HG02763 (cell line): ENCODE measurements around the gene XXYLT1.
"Not testable (repeated sequence)": the region's sequence is repeated elsewhere in the genome, so short reads cannot be mapped to it uniquely, and the experiment has no call there.

Source experiments
- ATAC-seq: cut with Tn5 transposase; IDR thresholded peaks from one replicate; pipeline ENCODE4 v1.9.1; 2021; ENCODE audit warnings: mild to moderate bottlenecking, moderate library complexity; ENCODE audit not compliant: unreplicated experiment

The XXYLT1 gene

DNA sequence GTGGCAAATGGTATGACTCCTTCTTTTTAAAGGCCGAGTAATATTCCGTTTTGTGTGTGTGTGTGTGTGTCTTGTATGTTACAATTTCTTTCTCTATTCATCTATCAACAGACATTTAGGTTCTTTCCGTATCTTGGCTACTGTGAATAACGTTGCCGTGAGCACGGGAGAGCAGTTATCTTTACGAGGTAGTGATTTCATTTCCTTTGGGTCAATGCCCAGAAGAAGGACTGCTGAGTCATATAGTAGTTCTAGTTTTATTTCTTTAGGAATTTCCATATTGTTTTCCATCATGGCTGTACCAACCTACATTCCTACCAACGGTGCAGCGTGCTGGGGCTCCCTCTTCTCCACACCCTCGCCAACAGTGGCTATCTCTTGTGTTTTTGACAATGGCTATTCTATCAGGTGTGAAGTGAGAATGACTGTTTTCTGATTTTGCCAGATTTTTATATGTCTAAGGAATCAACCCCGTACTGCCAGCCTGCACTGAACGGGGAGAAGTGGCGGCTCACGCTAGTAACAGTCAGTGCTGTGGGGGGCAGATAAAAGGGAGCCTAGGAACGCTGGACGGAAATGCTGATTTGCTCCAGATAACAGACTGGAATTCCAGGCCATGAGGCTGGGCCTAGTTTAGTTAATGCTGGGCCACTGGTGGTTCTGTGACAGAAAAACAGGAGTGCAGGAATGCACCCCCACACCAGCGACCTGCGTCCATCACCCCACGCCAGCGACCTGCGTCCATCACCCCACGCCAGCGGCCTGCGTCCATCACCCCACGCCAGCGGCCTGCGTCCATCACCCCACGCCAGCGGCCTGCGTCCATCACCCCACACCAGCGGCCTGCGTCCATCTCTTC lies 168.1 kb downstream of the XXYLT1 start:
- ATAC-seq = no peak

DNA sequence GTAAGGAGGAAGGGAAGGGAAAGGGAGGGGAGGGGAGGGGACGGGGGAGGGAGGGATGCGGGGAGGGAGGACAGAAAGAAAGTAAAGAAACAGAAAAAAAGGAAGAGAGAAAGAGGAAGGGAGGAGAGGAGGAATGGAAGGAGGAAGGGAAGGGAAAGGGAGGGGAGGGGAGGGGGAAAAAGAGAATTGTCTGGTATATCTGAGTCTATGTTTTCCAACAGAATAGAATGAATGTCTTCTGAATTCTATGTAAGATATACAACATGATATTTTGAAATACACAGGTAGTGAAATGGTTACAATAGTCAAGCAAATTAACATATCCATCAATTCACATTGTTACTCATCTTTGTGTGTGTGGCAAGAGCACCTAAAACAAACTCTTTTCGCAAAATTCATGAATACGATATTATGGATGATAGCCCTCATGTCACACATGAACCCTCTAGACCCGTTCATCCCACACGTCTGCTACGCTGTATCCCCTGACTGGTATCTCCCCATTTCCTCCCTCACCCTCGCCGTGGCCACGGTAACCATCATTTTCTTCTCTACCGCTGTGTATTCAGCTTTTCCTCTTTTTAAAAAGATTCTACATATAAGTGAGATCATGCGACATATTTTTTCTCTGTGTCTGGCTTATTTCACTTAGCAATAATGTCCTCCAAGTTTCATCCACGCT lies 168.9 kb downstream of the XXYLT1 start:
- ATAC-seq = no peak

DNA sequence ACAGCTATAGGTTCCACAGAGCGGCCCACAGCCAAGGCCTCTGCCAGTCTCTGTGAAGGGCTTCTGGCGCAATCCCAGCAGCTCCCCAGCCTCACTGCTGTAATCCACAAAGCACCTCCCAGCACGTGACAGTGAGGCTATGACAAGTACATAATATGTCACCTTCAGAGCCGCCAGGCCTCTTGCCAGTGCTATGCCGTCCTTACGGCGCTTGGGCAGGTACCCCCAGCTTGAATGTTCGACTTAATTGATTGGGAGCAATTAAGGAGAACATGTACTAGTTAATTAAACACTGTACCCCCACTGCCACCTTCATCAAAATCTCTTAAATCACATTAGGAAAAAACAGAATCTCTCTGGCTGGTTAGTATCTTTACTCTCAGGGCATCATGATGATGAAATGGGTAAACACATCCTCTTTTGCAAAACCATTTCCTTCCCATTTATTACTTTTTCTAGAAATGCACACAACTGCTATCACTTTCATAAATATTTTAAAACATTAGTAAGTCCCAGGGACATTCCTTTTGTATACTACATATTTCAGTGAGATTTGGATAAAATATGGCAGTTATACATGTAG lies 169.9 kb downstream of the XXYLT1 start:
- no peak for ATAC-seq

DNA sequence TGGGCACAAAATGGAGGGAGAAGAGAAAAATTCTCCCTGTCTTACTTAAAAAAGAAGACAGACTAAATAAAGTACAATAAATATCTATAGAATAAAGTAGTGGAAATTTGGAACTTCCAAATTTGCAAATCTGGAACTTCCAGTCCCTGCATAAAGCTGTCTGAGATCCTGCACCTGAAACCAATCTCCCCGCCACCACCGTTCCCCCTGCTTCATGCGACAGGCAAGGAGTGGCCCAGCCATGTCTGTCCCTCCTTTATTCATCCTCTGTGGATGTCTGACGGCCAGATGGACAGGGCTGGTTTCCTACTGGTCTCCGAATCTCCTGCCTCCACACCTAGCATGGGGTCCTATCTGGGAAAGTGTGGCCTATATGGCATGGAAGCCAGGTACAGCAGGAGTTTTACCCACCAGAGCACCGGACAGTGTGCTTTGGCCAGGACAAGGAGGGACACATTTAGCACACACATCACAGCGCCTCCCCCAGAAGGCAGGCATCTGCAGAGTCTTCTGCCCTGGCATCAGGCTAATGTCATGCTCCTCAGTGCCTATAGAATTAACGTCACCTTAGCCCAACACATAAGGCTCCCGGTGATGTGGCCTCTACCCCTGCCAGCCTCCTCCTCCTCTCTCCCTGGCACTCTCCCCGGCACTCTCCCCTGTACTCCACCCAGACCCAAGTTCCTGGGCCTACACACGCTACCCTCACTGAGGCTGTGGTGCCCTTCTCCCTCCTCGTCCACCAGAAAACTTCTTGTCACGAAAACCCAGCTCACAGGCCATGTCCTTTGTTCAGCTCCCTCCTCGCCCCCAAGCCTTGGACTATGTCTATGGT lies 170.8 kb downstream of the XXYLT1 start:
- ATAC-seq = no peak

DNA sequence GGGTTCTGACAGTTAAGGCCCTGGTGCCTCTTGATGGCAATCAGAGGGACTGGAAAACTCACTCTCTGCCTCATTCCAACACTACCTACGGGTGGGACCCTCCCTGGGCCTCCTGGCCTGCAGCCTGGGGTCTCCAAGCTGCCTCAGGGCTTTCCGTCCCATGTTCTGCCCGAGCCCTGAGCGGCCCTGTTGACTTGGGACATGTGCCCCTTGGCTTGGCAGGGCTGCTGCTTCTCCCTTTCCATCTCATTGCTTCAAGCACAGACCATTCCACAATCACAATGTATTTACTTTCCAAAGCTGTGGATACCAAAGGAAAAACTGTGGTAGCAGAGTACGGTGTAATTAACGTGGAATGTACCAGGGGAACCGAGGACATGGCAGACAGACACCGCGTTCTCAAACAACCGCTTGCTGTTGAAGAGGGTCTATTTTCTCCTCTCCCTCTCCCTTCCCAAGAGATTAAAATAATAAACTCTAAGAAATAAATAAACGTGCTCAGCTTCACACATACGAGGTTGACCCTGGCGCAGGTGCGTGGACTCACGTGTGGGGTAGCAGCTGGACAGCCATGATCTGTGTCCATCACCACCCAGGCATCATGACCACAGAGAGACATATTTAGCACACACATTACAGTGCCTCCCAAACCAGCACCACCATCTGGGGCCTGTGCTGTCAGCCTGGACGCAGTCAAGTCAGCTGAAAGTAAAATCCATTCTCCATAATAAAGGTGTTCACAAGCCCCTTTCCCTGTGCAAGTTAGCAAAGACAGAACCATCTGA lies 172.0 kb downstream of the XXYLT1 start:
- no peak for ATAC-seq

DNA sequence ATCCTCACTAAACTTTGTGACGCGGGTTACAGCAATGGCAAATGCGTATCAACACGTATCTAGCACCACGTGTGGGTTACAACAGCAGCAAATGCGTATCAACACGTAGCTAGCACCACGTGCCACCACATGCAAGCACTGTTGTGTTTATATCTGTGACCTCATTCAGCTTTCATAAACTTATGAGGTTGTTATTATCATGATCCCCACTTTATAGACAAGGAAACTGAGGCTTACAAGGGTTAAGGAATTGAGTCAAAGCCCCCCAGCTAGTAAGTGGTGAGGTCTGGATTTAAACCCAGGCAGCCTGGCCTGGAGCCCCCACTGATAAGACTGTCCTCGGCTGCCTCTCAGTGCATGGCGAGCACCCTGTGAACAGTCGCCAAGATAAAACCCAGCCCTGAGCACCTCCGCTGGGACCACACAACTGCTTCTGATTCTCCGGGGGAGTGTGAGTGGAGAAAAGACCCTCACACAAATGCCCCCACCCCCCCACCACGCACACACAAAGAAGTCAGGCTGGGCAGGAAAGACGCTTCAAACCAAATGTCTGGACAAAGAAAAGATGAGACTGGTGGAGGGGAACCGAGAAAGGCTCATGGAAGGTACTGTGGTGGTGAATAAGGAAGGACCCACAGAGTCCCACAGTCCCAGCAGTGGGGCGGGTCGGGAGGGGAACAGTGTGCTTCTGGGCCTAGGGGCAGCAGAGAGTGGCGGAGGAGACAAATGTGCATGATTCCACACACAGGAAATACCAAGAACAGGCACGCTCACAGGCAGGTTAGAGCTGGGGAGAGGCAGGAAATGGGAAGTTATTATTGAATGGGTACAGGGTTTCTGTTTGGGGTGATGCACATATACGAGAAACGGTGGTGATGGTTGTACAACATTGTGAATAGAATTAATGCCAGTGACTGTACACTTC lies 173.4 kb downstream of the XXYLT1 start:
- no peak for ATAC-seq

DNA sequence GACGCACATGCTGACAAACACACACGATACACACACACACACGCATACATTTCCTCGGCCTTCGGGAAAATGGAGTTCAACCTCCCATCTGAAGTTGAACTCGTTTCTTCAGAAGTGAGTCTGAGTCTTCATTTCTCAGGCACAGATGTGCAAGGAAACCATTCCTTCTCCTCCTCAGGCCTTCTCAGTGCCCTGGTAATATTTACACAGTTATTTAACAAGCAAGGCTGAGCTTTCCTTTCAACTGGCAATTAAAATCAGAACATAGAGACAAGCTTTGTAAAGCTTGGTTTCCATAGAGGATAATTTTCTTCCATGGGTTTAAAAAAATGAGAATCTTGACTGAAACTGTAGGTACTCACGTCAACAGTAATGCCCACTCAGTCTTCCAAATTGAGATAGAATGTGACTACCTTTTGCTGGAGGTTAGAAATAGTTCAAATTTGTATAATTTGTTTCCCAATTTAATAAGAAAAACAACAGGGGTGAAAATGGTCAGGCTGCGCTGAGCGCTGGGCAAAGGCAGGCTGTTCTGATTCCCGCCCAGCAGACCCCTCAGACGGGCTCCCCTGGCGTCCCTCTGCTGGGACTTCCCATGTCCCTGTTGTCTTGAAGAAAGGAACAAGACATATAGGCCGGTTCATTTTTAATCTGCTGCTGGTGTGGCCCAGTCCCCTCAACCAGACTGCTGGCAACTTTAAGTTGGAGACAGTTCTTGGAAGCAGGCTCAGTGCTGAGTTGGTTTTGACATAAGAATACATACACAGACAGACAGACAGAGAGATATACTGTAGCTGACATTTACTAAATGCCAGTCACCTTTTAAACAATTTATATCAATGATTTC lies 174.3 kb downstream of the XXYLT1 start:
- ATAC-seq = no peak

DNA sequence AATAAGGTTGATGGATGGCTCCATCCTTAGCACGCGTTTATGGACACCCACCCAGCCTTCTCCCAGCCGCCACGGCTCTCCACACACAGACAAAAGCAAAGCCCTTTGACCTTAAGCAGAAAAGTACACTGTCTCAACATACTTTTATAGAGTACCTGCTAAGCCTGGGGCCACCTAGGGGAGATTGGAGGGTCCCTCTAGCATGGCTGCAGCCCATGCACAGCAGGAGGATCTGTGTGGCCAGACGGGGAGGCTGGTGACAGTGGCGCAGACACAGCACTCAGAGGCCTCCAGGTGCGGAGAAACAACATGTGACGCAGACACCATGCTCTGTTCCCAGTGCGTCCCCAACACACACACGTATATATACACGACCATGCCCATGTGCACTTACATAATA lies 174.9 kb downstream of the XXYLT1 start:
- no peak for ATAC-seq

DNA sequence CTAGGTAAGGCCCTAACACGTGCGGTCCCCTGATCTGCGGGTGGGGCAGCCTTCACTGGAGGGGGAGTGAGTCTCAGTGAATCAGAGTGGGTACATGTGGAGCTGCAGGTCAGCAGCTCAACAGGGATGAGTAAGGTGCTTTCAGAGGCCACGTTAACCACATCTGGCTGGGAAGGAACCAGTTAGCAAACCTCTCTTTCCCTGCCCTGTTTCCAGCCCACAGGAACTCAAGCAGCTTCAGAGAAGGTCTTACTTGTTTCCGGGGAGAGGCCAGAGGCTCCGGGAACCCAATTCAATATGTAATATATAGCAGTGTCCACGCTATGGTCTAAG lies 175.3 kb downstream of the XXYLT1 start:
- no peak for ATAC-seq

DNA sequence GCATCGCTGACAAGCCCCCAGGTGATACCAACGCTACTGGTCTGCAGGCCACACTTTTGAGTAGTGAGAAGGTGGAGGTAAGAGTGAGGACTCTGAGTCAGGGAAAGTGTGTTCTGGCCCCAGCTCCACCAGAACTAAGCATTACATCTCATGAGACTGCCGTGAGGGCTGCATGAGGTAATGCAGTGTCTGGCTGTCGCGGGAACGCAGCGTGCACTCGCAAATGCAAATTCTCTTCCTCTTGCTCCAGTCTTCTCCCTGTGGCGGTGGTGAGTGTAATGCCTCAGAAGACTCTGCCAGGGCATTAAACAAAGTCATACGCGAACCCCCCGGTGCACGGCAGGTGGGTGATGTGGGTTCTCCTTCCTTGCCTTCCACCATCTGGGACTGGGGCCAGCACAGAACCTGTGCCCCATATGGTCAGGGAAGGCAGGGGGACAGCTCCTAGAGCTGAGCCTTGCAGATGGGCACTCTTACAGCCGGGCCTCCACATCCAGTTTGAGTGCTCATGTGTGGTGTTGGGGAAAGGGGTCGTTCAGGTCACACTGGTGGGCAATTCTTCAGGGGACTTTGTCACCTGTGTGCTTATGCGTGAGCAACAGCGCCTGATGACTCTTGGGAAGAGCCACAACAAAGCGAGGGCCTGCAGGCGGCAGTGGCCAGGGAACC lies 175.8 kb downstream of the XXYLT1 start:
- ATAC-seq = peak; percentile 50

DNA sequence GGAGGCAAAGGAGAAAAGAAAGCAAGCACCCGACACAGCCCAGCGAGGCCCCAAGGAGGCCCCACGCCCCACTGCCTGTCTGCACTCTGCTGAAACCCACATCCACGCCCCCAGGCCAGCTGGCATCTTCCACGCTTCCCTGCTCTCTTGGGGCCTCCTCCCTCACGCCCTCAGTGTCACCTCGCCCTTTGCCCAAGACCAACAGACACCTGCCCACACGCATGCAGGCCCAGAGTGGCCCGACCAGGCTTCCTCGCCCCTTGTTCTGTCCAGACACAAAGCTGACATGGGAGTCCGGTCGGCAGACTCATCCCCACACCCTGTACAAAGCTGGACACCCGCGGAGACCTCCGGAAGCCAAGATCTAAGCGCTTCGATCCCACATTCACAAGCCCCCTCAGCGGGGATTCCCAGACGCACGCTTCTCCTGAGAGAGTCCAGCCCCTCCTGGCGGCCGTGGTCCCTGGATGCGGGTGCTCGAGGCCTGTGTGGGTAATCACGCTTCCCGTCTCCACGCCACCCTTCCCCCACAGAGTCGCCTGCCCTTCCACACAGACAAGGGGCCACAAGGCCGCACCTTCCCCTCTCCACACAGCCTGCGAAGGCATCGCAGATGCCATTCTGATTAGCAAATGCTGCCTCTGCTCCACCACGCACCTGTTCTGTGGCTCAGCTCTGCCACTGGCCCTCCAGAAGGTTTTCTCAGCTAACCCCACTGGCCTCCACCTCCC lies 176.6 kb downstream of the XXYLT1 start:
- ATAC-seq = peak; percentile 81

DNA sequence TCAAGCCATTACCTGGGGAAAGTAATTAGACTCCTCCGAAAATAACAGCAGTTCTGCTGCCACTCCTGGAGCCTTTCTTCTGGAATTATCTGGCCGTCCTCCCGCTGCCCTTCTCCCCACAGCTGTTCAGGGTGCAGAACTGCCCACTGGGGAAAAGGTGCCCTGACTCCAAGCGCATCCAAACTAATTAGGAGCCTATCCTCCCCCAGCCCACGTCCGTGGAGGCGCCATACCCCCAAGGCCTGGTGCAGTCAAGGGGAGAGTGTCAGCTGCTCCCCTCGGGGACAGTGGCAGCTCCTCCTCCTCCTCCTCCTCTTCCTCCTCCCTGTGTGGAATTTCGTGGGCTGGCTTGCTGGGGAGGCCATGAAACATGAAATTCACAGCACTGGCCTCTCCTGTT lies 177.2 kb downstream of the XXYLT1 start:
- peak; percentile 9 for ATAC-seq

DNA sequence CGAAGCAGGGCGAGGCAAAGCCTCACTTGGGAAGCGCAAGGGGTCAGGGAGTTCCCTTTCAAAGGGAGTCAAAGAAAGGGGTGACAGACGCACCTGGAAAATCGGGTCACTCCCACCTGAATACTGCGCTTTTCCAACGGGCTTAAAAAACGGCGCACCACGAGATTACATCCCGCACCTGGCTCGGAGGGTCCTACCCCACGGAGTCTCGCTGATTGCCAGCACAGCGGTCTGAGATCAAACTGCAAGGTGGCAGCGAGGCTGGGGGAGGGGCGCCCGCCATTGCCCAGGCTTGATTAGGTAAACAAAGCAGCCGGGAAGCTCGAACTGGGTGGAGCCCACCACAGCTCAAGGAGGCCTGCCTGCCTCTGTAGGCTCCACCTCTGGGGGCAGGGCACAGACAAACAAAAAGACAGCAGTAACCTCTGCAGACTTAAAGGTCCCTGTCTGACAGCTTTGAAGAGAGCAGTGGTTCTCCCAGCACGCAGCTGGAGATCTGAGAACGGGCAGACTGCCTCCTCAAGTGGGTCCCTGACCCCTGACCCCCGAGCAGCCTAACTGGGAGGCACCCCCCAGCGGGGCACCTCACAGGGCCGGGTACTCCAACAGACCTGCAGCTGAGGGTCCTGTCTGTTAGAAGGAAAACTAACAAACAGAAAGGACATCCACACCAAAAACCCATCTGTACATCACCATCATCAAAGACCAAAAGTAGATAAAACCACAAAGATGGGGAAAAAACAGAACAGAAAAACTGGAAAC lies 182.9 kb downstream of the XXYLT1 start:
- not testable (repeated sequence) for ATAC-seq

DNA sequence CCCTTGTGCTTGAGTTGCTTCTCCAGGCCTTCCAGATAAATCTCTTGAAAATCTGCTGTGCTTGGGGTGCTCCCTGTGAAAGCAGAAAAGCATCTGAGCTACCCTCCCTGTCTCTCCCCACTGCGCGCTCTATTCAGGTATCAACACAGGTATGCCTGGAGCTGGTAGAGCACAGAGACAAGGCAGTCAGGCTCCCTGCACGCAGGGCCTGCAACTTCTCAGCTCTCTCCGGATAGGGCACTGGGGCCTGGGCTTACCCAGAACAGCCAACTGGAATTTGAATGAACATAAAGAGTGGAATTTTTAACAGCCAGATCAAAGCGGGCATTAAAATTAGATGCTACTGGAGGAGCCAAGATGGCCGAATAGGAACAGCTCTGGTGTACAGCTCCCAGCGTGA lies 183.6 kb downstream of the XXYLT1 start:
- no peak for ATAC-seq

DNA sequence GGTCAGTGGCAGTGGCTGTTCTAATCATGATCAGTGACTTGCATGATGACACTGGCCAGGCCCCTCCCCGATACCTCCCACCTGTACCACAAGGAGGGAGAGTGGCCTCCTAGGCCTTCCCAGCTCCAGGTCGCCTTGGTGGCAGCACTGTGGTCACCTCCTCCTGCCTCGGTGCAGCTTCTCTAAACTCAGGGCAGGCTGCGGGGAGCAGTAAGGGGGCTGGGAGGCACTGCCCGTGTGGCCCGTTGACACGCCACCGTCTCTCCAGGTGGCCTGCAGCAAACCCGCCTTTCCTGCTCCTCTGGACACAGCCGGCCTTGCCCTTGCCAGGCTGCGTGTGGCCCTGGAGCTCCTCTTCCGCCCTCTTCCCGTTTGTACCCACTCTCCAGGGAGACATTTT lies 184.1 kb downstream of the XXYLT1 start:
- no peak for ATAC-seq

DNA sequence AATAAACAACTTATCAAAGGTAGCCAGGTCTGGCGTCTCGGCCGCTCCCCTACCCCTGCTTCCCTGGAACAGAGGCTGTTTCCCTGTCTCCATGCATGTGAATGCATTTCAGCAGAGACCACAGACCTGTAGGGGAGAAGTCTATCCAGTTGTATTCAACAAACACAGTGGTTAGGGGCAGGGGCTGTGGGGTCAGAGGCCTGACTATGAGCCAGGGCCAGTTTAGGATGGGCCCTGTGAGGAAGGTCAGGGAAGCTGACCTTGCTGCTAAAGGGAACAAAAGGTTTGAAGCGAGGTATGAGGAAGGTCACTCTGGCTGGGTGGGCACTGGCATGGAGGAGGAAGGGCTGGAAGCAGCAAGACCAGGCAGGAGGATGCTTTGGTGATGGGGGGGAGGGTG lies 184.6 kb downstream of the XXYLT1 start:
- ATAC-seq = no peak
